ENCODE data around the gene HCN2.

HCN2 gene

DNA sequence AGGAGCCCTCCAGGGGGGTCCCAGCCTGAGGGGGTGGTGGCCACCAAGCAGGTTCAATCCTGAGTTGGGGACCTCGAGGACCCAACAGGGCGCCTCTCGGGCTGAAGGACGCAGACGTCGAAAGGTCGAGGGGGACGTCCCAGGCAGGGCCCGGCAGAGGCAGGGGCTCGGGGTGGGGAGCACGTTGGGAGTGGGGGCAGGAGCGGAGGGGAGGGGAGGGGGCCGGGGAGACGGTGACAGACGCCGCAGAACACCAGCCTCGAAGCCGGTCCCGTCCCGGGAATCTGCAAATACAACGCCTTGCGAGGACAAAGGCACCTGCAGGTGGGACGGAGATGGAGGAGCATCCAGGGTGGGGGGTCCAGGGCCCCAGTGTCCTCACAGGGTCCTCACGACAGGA lies 54.1 kb downstream of the HCN2 start:
- Histone ChIP-seq H3K4me3 (ENCODE audit: low read depth, low read length, poor library complexity, severe bottlenecking) (no peak overlapping the region), H3K9me2 (ENCODE audit: low read depth, low read length) (no peaks in the 10 kb centered on the region), H2AFZ (ENCODE audit: low read length) (no peak overlapping the region), H4K20me1 (ENCODE audit: insufficient read depth, low read length) (no peaks in the 10 kb centered on the region), H3K9ac (ENCODE audit: low read length) (no peak overlapping the region), H3K27ac (ENCODE audit: low read depth, low read length, poor library complexity, severe bottlenecking) (no peak overlapping the region), H3K4me2 (ENCODE audit: low read length) (no peak overlapping the region), H3K27me3 (ENCODE audit: insufficient read depth, low read length) (peaks cover 4% of the 10 kb centered on the region; the same call in 1 of the 2 replicates), H3K79me2 (ENCODE audit: insufficient read depth, low read length) (no peaks in the 10 kb centered on the region), H3F3A (ENCODE audit: insufficient read depth, low read length) (no peaks in the 10 kb centered on the region; the same call in 1 of the 2 replicates), H3K9me3 (ENCODE audit: low read length) (no peaks in the 10 kb centered on the region), H3K4me1 (ENCODE audit: insufficient read depth, low read length, severe bottlenecking) (peaks cover 18% of the 10 kb centered on the region), H3K36me3 (ENCODE audit: insufficient read depth, low read length) (peaks cover 52% of the 10 kb centered on the region)
- TF ChIP-seq, protein P1, sequence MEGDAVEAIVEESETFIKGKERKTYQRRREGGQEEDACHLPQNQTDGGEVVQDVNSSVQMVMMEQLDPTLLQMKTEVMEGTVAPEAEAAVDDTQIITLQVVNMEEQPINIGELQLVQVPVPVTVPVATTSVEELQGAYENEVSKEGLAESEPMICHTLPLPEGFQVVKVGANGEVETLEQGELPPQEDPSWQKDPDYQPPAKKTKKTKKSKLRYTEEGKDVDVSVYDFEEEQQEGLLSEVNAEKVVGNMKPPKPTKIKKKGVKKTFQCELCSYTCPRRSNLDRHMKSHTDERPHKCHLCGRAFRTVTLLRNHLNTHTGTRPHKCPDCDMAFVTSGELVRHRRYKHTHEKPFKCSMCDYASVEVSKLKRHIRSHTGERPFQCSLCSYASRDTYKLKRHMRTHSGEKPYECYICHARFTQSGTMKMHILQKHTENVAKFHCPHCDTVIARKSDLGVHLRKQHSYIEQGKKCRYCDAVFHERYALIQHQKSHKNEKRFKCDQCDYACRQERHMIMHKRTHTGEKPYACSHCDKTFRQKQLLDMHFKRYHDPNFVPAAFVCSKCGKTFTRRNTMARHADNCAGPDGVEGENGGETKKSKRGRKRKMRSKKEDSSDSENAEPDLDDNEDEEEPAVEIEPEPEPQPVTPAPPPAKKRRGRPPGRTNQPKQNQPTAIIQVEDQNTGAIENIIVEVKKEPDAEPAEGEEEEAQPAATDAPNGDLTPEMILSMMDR (IDR thresholded peaks at IDR 0.05; ENCODE audit: low read length) = no peak
- TF ChIP-seq EZH2 (IDR thresholded peaks at IDR 0.05; ENCODE audit: borderline replicate concordance, low read length) = no peak

DNA sequence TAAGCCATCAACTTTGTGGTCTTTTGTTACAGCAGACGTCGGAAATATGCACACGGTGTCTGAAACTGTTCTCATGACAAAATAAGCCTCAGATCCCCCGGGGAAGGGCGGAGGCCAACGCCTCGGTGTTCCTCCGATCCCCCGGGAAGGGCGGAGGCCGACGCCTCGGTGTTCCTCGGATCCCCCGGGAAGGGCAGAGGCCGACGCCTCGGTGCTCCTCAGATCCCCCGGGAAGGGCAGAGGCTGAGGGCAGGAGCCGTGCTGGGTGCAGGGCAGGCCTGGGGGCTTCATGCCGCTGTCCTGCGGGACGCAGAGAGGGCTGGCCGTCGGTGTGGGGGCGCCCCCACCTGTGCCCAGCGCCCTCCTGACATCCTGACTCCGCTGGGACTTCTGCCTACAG lies 54.7 kb downstream of the HCN2 start:
- Histone ChIP-seq H3K27ac (ENCODE audit: low read depth, low read length, poor library complexity, severe bottlenecking) (no peak overlapping the region), H4K20me1 (ENCODE audit: insufficient read depth, low read length) (no peaks in the 10 kb centered on the region), H3K9me2 (ENCODE audit: low read depth, low read length) (no peaks in the 10 kb centered on the region), H3K4me1 (ENCODE audit: insufficient read depth, low read length, severe bottlenecking) (peaks cover 13% of the 10 kb centered on the region), H2AFZ (ENCODE audit: low read length) (no peak overlapping the region), H3K9ac (ENCODE audit: low read length) (no peak overlapping the region), H3K36me3 (ENCODE audit: insufficient read depth, low read length) (peaks cover 58% of the 10 kb centered on the region), H3K79me2 (ENCODE audit: insufficient read depth, low read length) (no peaks in the 10 kb centered on the region), H3K4me2 (ENCODE audit: low read length) (no peak overlapping the region), H3K27me3 (ENCODE audit: insufficient read depth, low read length) (peaks cover 4% of the 10 kb centered on the region; the same call in 1 of the 2 replicates), H3F3A (ENCODE audit: insufficient read depth, low read length) (no peaks in the 10 kb centered on the region; the same call in 1 of the 2 replicates), H3K4me3 (ENCODE audit: low read depth, low read length, poor library complexity, severe bottlenecking) (no peak overlapping the region), H3K9me3 (ENCODE audit: low read length) (no peaks in the 10 kb centered on the region)
- TF ChIP-seq, protein P1 (IDR thresholded peaks at IDR 0.05; ENCODE audit: low read length) = no peak
- TF ChIP-seq EZH2 (IDR thresholded peaks at IDR 0.05; ENCODE audit: borderline replicate concordance, low read length) = no peak

DNA sequence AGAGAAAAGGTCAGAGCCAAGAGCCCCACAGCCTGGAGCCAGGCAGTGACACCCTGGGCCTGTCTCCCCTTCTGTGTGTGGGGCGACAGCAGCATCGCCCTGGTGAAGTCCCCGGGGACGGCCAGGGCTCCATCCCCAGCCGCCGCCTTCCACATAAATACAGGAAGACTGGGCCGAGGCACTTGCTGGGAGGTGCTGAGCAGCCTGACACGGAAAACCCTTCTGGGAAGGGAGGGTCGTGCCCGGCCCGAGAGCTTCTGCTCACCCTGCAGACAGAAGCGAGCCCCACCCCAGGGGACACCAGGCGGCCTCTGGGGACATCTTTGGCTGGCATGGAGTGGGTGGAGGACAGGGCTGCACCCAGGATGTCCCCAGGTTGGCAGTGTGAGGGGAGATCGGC lies 55.1 kb downstream of the HCN2 start:
- no peak overlapping the region for H3K4me2 ChIP-seq (ENCODE audit: low read length)
- H3K4me1 ChIP-seq (ENCODE audit: insufficient read depth, low read length, severe bottlenecking) = peaks cover 11% of the 10 kb centered on the region
- H3K27me3 ChIP-seq (ENCODE audit: insufficient read depth, low read length) = peaks cover 4% of the 10 kb centered on the region; the same call in 1 of the 2 replicates
- H3K36me3 ChIP-seq (ENCODE audit: insufficient read depth, low read length) = peaks cover 62% of the 10 kb centered on the region
- no peak overlapping the region for H3K4me3 ChIP-seq (ENCODE audit: low read depth, low read length, poor library complexity, severe bottlenecking)
- no peaks in the 10 kb centered on the region for H3K9me3 ChIP-seq (ENCODE audit: low read length)
- H2AFZ ChIP-seq (ENCODE audit: low read length) = no peak overlapping the region
- no peak overlapping the region for H3K9ac ChIP-seq (ENCODE audit: low read length)
- no peaks in the 10 kb centered on the region; the same call in 1 of the 2 replicates for H3F3A ChIP-seq (ENCODE audit: insufficient read depth, low read length)
- no peaks in the 10 kb centered on the region for H3K9me2 ChIP-seq (ENCODE audit: low read depth, low read length)
- no peak overlapping the region for H3K27ac ChIP-seq (ENCODE audit: low read depth, low read length, poor library complexity, severe bottlenecking)
- no peaks in the 10 kb centered on the region for H3K79me2 ChIP-seq (ENCODE audit: insufficient read depth, low read length)
- TF ChIP-seq, protein P1 (IDR thresholded peaks at IDR 0.05; ENCODE audit: low read length) = no peak
- no peak for TF ChIP-seq EZH2 (IDR thresholded peaks at IDR 0.05; ENCODE audit: borderline replicate concordance, low read length)
- no peaks in the 10 kb centered on the region for H4K20me1 ChIP-seq (ENCODE audit: insufficient read depth, low read length)

Data from OCI-LY1 (cell line).